Omental fat pad (tissue), 4 donors: ENCODE results near the gene FMN1. TPM values are rescaled to one million over a fixed set of nuclear protein-coding genes. Genes with fewer than 3 reads are reported as not detected.

Source experiments
- ATAC-seq: fragments of 150-250 bp; one replicate; pipeline ENCODE4 v1.9.1; 2016; ENCODE audit warnings: mild to moderate bottlenecking, moderate library complexity; ENCODE audit not compliant: low FRiP score
- DNase-seq: peaks from one replicate; pipeline ENCODE4 v3.0.0-alpha.2; 2019; ENCODE audit warnings: low spot score
- CTCF ChIP-seq, 3 donors: fragments of 450-650 bp; IDR thresholded peaks; one replicate each; pipeline ENCODE4 v1.5.1; 2016 to 2017; ENCODE audit warnings: antibody characterized with exemption in 3 of 3, mild to moderate bottlenecking in 3 of 3, moderate library complexity in 2 of 3
- total RNA-seq, 4 donors: library from RNA; depleted of rRNA; stranded (reverse); fragments of >200 nt; gene quantifications; one replicate each; pipeline ENCODE4 v1.1.0, GENCODE V29; 2016

The FMN1 gene
- total RNA-seq, 4 donors from 2014 or later: 19.9 to 35.5 (median 28.5) TPM

DNA sequence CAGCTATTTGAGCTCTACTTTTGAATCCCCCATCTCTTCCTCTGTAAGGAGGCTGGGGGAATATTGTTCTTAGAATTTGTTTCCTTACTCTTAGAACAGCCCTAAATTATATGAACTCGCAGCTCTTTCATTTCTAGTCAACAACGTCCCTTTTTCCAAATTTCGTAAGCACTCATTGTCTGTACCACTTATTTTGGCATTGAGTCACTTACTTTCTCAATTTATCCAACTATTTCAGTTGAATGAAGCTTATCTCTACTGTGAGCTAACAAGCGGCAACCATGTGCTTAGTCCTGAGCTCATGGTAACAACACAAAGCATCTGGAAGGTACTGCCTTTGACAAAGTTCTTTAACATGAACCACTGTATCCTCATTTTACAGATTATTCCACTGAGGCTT, 285.6 kb downstream of the FMN1 start:
- no peak for ATAC-seq
- TF ChIP-seq CTCF (IDR thresholded peaks at IDR 0.05): no peak

GRCh38 chr15:32908135-32908801, 286.2 kb downstream of the FMN1 start:
- ATAC-seq (peak; percentile 32), DNase-seq (no peak)
- TF ChIP-seq CTCF (IDR thresholded peaks at IDR 0.05): no peak

More for the DNA sequence above, 285.6 kb downstream of the FMN1 start:
- no peak for DNase-seq

GRCh38 chr15:32905481-32905880, 289.0 kb downstream of the FMN1 start:
- no peak for DNase-seq
- TF ChIP-seq CTCF (IDR thresholded peaks at IDR 0.05): no peak
- ATAC-seq: no peak

DNA sequence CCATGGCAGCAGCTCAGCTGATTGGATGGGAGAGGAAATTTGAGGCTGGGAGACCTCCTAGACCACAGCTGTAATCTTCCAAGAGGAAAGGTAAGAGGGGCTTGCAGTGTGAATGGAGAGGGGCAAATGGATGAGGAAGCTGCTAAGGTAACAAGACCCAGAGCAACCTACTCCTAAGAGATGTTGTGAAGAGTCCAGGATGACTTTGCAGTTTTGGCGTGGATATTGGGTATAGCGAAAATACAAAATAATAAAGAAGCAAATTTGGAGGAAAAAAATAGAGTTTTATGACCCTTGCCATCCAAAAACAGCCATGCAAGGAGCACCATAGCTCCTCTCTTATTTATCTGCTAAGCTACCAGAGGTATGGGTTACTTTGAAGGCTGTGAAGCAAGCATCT, 290.1 kb downstream of the FMN1 start:
- DNase-seq: no peak
- no peak for TF ChIP-seq CTCF (IDR thresholded peaks at IDR 0.05)
- ATAC-seq: no peak

GRCh38 chr15:32903591-32904290, 290.8 kb downstream of the FMN1 start:
- DNase-seq (no peak), ATAC-seq (no peak)
- no peak for TF ChIP-seq CTCF (IDR thresholded peaks at IDR 0.05)

- ATAC-seq (no peak), DNase-seq (no peak)
- no peak for TF ChIP-seq CTCF (IDR thresholded peaks at IDR 0.05)
Measured at GRCh38 chr15:32901995-32902394, 292.5 kb downstream of the FMN1 start.

- ATAC-seq: no peak
- no peak for TF ChIP-seq CTCF (IDR thresholded peaks at IDR 0.05)
- no peak for DNase-seq
Measured at GRCh38 chr15:32901192-32901591, 293.3 kb downstream of the FMN1 start.
